Measurements from ENCODE around the gene CPM. TPM values are rescaled to one million over a fixed set of nuclear protein-coding genes. Genes with fewer than 3 reads are reported as not detected.

CPM gene
- total and polyA plus RNA-seq, 10 of the 15 experiments (the other 5 are each of a cell fraction or from before 2014, with no cell fraction given) = 0.06 to 1.7 (median 0.41) TPM

DNA sequence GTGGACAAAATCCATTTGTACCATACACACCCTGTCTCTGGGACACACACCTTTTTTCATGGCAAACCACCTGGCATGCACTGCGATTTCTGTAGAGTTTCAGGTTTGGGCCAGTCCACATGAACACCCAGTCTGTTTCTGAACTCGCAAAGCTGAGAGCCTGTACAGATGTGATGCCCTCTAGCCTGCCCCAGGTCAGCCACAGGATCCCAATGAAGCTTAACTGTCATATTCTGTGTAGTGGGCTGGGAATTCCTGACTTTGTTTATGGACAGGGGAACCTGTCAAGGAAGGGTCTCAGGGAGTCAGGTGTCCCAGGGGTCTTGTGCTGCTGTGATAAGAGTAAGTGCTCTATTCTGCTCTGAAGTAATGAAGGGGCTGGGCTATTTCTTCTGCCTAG is 39.8 kb downstream of the CPM start:
- RAD21 ChIA-PET (ENCODE audit: unreplicated experiment) = no interaction called here
- FAIRE-seq (no peak), DNase-seq (ENCODE audit: low read depth, low spot score) (no peak), ATAC-seq (no peak)
- H3K36me3 ChIP-seq (ENCODE audit: control insufficient read depth in 2 of 2, insufficient read depth in 2 of 2, low read length in 1 of 2) = no peaks in the 10 kb centered on the region
- TF ChIP-seq KDM1A (IDR thresholded peaks at IDR 0.05; ENCODE audit: borderline replicate concordance) = no peak
- TF ChIP-seq MTA3 (IDR thresholded peaks at IDR 0.05; ENCODE audit: borderline replicate concordance, low read length) = no peak
- no peak for TF ChIP-seq MEF2B (IDR thresholded peaks at IDR 0.05; ENCODE audit: partially characterized antibody, poor library complexity, severe bottlenecking)
- TF ChIP-seq MYC (IDR thresholded peaks at IDR 0.05; ENCODE audit: insufficient read depth, insufficient read length, insufficient replicate concordance, low read length, severe bottlenecking) = no peak
- no peak for TF ChIP-seq EGR1 (IDR thresholded peaks at IDR 0.05; ENCODE audit: borderline replicate concordance in 1 of 2, low read depth in 2 of 2, low read length in 2 of 2)
- no peak for TF ChIP-seq RAD21 (IDR thresholded peaks at IDR 0.05; ENCODE audit: insufficient read depth, low read depth, low read length)
- no peak for TF ChIP-seq ZNF274 (IDR thresholded peaks at IDR 0.05; ENCODE audit: insufficient read depth, insufficient read length)
- no peak for TF ChIP-seq MYB (IDR thresholded peaks at IDR 0.05; ENCODE audit: borderline replicate concordance, low read depth, low read length)
- no peak for TF ChIP-seq CHD2 (IDR thresholded peaks at IDR 0.05; ENCODE audit: borderline replicate concordance, low read depth, low read length)
- TF ChIP-seq NBN (IDR thresholded peaks at IDR 0.05) = no peak
- TF ChIP-seq, protein P1, sequence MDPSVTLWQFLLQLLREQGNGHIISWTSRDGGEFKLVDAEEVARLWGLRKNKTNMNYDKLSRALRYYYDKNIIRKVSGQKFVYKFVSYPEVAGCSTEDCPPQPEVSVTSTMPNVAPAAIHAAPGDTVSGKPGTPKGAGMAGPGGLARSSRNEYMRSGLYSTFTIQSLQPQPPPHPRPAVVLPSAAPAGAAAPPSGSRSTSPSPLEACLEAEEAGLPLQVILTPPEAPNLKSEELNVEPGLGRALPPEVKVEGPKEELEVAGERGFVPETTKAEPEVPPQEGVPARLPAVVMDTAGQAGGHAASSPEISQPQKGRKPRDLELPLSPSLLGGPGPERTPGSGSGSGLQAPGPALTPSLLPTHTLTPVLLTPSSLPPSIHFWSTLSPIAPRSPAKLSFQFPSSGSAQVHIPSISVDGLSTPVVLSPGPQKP (IDR thresholded peaks at IDR 0.05; ENCODE audit: low read depth, low read length) = no peak
- TF ChIP-seq, protein P2, sequence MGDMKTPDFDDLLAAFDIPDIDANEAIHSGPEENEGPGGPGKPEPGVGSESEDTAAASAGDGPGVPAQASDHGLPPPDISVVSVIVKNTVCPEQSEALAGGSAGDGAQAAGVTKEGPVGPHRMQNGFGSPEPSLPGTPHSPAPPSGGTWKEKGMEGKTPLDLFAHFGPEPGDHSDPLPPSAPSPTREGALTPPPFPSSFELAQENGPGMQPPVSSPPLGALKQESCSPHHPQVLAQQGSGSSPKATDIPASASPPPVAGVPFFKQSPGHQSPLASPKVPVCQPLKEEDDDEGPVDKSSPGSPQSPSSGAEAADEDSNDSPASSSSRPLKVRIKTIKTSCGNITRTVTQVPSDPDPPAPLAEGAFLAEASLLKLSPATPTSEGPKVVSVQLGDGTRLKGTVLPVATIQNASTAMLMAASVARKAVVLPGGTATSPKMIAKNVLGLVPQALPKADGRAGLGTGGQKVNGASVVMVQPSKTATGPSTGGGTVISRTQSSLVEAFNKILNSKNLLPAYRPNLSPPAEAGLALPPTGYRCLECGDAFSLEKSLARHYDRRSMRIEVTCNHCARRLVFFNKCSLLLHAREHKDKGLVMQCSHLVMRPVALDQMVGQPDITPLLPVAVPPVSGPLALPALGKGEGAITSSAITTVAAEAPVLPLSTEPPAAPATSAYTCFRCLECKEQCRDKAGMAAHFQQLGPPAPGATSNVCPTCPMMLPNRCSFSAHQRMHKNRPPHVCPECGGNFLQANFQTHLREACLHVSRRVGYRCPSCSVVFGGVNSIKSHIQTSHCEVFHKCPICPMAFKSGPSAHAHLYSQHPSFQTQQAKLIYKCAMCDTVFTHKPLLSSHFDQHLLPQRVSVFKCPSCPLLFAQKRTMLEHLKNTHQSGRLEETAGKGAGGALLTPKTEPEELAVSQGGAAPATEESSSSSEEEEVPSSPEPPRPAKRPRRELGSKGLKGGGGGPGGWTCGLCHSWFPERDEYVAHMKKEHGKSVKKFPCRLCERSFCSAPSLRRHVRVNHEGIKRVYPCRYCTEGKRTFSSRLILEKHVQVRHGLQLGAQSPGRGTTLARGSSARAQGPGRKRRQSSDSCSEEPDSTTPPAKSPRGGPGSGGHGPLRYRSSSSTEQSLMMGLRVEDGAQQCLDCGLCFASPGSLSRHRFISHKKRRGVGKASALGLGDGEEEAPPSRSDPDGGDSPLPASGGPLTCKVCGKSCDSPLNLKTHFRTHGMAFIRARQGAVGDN (IDR thresholded peaks at IDR 0.05) = no peak
- TF ChIP-seq E4F1 (IDR thresholded peaks at IDR 0.05; ENCODE audit: borderline replicate concordance, partially characterized antibody) = no peak
- no peak for TF ChIP-seq NFXL1 (IDR thresholded peaks at IDR 0.05; ENCODE audit: borderline replicate concordance)
- no peak for TF ChIP-seq SREBF1 (IDR thresholded peaks at IDR 0.05; ENCODE audit: low read length)
- no peak for TF ChIP-seq ZBTB33 (IDR thresholded peaks at IDR 0.05)
- intact Hi-C loops (cut with micrococcal nuclease; ENCODE audit: unreplicated experiment) = no loop called here
- in situ Hi-C loops (cut with MboI) = no loop called here
- no peaks in the 10 kb centered on the region for H3K27me3 ChIP-seq (replicated peaks in 1 of 2; ENCODE audit: control insufficient read depth in 2 of 2, insufficient read depth in 2 of 2, low read length in 1 of 2)
- SMC1A ChIA-PET (ENCODE audit: uncharacterized antibody, unreplicated experiment) = interaction anchor here (0.6 kb wide), 1 partner anchor 594 kb away, joined by 3 read pairs; no protein-coding TSS in a partner anchor
- no peaks in the 10 kb centered on the region for H4K20me1 ChIP-seq (ENCODE audit: control insufficient read depth, insufficient read depth)
- no TSS peak for BruUV-seq (replicated peaks)
- POLR2A ChIA-PET = no interaction called here
- no peak overlapping the region for H2AFZ ChIP-seq (ENCODE audit: control insufficient read depth, low read depth, low read length)
- CTCF ChIA-PET = no interaction called here
- H3K79me2 ChIP-seq (ENCODE audit: control insufficient read depth, insufficient read depth, low read length) = no peaks in the 10 kb centered on the region
- 91% methylated on average over 2 of the region's 2 CpGs for WGBS (ENCODE audit: insufficient coverage, insufficient replicate concordance, low lambda C conversion rate, missing lambda C conversion rate)
- H3K4me2 ChIP-seq (ENCODE audit: control insufficient read depth, insufficient read depth) = no peak overlapping the region
- H3K4me1 ChIP-seq (ENCODE audit: control insufficient read depth, insufficient read depth, low read length) = no peaks in the 10 kb centered on the region
- H3K27ac ChIP-seq (ENCODE audit: control insufficient read depth, insufficient read depth) = no peak overlapping the region
- no peak overlapping the region for H3K9ac ChIP-seq (ENCODE audit: control insufficient read depth, insufficient read depth, low read length)
- no peak overlapping the region for H3K4me3 ChIP-seq
- H3K9me3 ChIP-seq (replicated peaks; ENCODE audit: control insufficient read depth, insufficient read depth, low read length) = no peaks in the 10 kb centered on the region

All from GM12878 (cell line).